Glutamatergic neuron (in vitro differentiated cells): ENCODE results near the gene OR5K1. TPM values are rescaled to one million over a fixed set of nuclear protein-coding genes. Genes with fewer than 3 reads are reported as not detected.

Experiments
- DNase-seq: peaks from one replicate; pipeline ENCODE4 v3.0.0; 2022
- H3K27ac Mint-ChIP-seq: one replicate; pipeline ENCODE4 v1.8.0; 2020; ENCODE audit warnings: mild to moderate bottlenecking, mixed read lengths, inconsistent platforms; ENCODE audit not compliant: unreplicated experiment
- H3K27me3 Mint-ChIP-seq: one replicate; pipeline ENCODE4 v1.8.0; 2020; ENCODE audit warnings: mild to moderate bottlenecking, moderate library complexity, mixed read lengths, inconsistent platforms; ENCODE audit not compliant: unreplicated experiment
- H3K36me3 Mint-ChIP-seq: one replicate; pipeline ENCODE4 v1.8.0; 2020; ENCODE audit warnings: mild to moderate bottlenecking, mixed read lengths, inconsistent platforms; ENCODE audit not compliant: unreplicated experiment
- H3K4me1 Mint-ChIP-seq: one replicate; pipeline ENCODE4 v1.8.0; 2020; ENCODE audit warnings: mild to moderate bottlenecking, low read depth, mixed read lengths, inconsistent platforms; ENCODE audit not compliant: unreplicated experiment
- H3K4me3 Mint-ChIP-seq: one replicate; pipeline ENCODE4 v1.8.0; 2020; ENCODE audit warnings: mild to moderate bottlenecking, mixed read lengths, inconsistent platforms; ENCODE audit not compliant: unreplicated experiment
- H3K9me3 Mint-ChIP-seq: one replicate; pipeline ENCODE4 v1.8.0; 2020; ENCODE audit warnings: mild to moderate bottlenecking, moderate library complexity, mixed read lengths, inconsistent platforms; ENCODE audit not compliant: unreplicated experiment
- total RNA-seq: library from RNA; stranded (reverse); fragmentation: NEBNext Ultra II Directional; extraction: Animal tissue kit (Norgen Biotek cat#: 25700); gene quantifications from one replicate; pipeline ENCODE4 v1.2.1, GENCODE V29; 2021; ENCODE audit not compliant: unreplicated experiment
- TF ChIP-seq, protein P1 (sequence below): fragments of 200-600 bp; sonication (generic); IDR thresholded peaks from one replicate; pipeline ENCODE4 v1.5.0; 2021; ENCODE audit not compliant: partially characterized antibody, unreplicated experiment

OR5K1 gene
- total RNA-seq, 1 donor from 2014 or later = not detected

- Mint-ChIP-seq H3K4me3 (no peak overlapping the region), H3K4me1 (no peaks in the 10 kb centered on the region), H3K36me3 (no peaks in the 10 kb centered on the region), H3K27ac (no peak overlapping the region), H3K9me3 (no peaks in the 10 kb centered on the region), H3K27me3 (no peaks in the 10 kb centered on the region)
- no peak for DNase-seq
- TF ChIP-seq, protein P1, sequence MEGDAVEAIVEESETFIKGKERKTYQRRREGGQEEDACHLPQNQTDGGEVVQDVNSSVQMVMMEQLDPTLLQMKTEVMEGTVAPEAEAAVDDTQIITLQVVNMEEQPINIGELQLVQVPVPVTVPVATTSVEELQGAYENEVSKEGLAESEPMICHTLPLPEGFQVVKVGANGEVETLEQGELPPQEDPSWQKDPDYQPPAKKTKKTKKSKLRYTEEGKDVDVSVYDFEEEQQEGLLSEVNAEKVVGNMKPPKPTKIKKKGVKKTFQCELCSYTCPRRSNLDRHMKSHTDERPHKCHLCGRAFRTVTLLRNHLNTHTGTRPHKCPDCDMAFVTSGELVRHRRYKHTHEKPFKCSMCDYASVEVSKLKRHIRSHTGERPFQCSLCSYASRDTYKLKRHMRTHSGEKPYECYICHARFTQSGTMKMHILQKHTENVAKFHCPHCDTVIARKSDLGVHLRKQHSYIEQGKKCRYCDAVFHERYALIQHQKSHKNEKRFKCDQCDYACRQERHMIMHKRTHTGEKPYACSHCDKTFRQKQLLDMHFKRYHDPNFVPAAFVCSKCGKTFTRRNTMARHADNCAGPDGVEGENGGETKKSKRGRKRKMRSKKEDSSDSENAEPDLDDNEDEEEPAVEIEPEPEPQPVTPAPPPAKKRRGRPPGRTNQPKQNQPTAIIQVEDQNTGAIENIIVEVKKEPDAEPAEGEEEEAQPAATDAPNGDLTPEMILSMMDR = no peak
These were observed 37.0 kb downstream of the OR5K1 start for GRCh38 chr3:98500019-98500418.

DNA sequence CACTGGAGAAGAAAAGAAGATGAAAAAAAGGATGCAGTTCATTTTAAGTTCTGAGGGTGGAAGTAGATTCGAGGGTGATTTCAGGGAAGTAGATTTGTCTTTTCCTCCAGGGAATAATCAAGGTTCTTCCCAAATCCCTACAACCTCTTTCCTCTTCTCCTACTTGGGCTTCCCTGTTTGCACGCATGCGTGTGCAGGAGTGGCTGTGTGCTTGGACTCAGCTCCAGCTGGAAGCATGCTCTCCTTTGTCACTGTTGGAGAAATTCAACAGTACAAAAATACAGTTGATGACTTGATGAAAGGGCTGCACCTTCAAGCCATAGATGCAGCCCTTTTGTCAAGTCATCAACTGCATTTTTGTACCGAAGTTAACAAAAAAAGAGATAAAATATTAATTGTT is 38.3 kb downstream of the OR5K1 start:
- TF ChIP-seq, protein P1 = no peak
- Mint-ChIP-seq H3K36me3 (no peaks in the 10 kb centered on the region), H3K4me3 (no peak overlapping the region), H3K27me3 (no peaks in the 10 kb centered on the region), H3K9me3 (no peaks in the 10 kb centered on the region), H3K4me1 (no peaks in the 10 kb centered on the region), H3K27ac (no peak overlapping the region)
- DNase-seq = no peak

GRCh38 chr3:98501863-98502576 is 39.0 kb downstream of the OR5K1 start:
- no peaks in the 10 kb centered on the region for H3K27me3 Mint-ChIP-seq
- no peak overlapping the region for H3K4me3 Mint-ChIP-seq
- H3K4me1 Mint-ChIP-seq = no peaks in the 10 kb centered on the region
- no peaks in the 10 kb centered on the region for H3K9me3 Mint-ChIP-seq
- no peak for DNase-seq
- no peaks in the 10 kb centered on the region for H3K36me3 Mint-ChIP-seq
- H3K27ac Mint-ChIP-seq = no peak overlapping the region
- TF ChIP-seq, protein P1 = no peak

DNA sequence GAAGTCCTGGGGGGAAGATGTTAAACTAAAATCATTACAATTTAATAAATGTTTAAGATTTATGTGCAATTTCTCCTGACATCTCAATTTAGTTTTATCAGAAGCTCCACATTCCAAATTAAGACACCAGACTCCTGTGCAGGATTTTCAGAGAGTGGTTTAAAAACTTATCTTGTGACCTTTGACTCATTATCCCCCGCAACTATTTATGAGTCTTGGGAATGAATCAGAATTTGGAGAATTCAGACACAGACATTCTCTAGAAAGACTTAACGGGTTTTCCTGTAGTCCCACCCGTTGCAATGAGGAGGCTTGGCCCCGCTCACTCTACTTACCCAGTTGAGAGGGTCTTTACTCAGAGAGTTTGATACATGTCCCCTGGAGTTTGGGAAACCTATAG is 41.5 kb downstream of the OR5K1 start:
- TF ChIP-seq, protein P1 = no peak
- no peak overlapping the region for H3K4me3 Mint-ChIP-seq
- H3K27ac Mint-ChIP-seq = no peak overlapping the region
- DNase-seq = no peak
- H3K27me3 Mint-ChIP-seq = no peaks in the 10 kb centered on the region
- no peaks in the 10 kb centered on the region for H3K4me1 Mint-ChIP-seq
- H3K36me3 Mint-ChIP-seq = no peaks in the 10 kb centered on the region
- no peaks in the 10 kb centered on the region for H3K9me3 Mint-ChIP-seq

DNA sequence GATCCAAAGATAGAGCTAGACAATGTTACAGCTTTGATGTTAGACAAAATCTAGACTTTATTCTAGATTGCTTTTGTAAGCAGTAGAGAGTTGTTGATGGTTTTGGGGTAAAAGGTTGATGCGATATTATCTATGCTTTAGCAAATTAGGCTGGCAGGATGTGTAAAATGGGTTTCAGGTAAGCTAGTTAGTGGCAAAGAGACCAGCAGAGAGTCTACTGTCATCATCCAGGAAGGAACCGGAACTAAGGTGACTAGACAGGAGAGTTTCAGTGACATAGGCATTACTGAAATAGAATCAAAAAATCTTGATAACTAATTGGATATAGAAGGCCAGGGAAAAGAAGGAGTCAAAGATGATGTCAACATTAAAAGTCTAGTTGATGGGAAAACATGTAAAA is 45.6 kb downstream of the OR5K1 start:
- H3K4me3 Mint-ChIP-seq = no peak overlapping the region
- H3K9me3 Mint-ChIP-seq = no peaks in the 10 kb centered on the region
- DNase-seq = no peak
- no peak overlapping the region for H3K27ac Mint-ChIP-seq
- H3K36me3 Mint-ChIP-seq = no peaks in the 10 kb centered on the region
- H3K4me1 Mint-ChIP-seq = no peaks in the 10 kb centered on the region
- no peaks in the 10 kb centered on the region for H3K27me3 Mint-ChIP-seq
- TF ChIP-seq, protein P1 = no peak
